Ishikawa (cell line): ENCODE data around the gene RASA3.

Source experiments
- CEBPB ChIP-seq: IDR thresholded peaks from 2 replicates; pipeline ENCODE4 v1.6.1; 2012
- CREB1 ChIP-seq: IDR thresholded peaks from 2 replicates; pipeline ENCODE4 v1.6.1; 2012; ENCODE audit warnings: low read depth
- EGR1 ChIP-seq: IDR thresholded peaks from 2 replicates; pipeline ENCODE4 v1.6.1; 2012
- EP300 ChIP-seq: IDR thresholded peaks from 2 replicates; pipeline ENCODE4 v1.6.1; 2012; ENCODE audit warnings: borderline replicate concordance
- FOXM1 ChIP-seq: IDR thresholded peaks from 2 replicates; pipeline ENCODE4 v1.6.1; 2012; ENCODE audit warnings: low read depth, borderline replicate concordance
- MAX ChIP-seq: IDR thresholded peaks from 2 replicates; pipeline ENCODE4 v1.6.1; 2012
- NFIC ChIP-seq: IDR thresholded peaks from 2 replicates; pipeline ENCODE4 v1.6.1; 2012
- RAD21 ChIP-seq: IDR thresholded peaks from 2 replicates; pipeline ENCODE4 v1.6.1; 2012; ENCODE audit warnings: low read depth
- TAF1 ChIP-seq: IDR thresholded peaks from 2 replicates; pipeline ENCODE4 v1.6.1; 2012; ENCODE audit warnings: low read depth, mild to moderate bottlenecking
- TCF12 ChIP-seq: IDR thresholded peaks from 2 replicates; pipeline ENCODE4 v1.6.1; 2012; ENCODE audit warnings: low read depth
- TEAD4 ChIP-seq: IDR thresholded peaks from 2 replicates; pipeline ENCODE4 v1.6.1; 2012
- YY1 ChIP-seq: IDR thresholded peaks from 2 replicates; pipeline ENCODE4 v1.6.1; 2012; ENCODE audit warnings: low read depth
- ZBTB7A ChIP-seq: IDR thresholded peaks from 2 replicates; pipeline ENCODE4 v1.6.1; 2012; ENCODE audit warnings: low read depth
- TF ChIP-seq, protein P1 (sequence below): IDR thresholded peaks from 2 replicates; pipeline ENCODE4 v1.6.1; 2012; ENCODE audit warnings: low read depth, mild to moderate bottlenecking
- TF ChIP-seq, protein P2 (sequence below): IDR thresholded peaks from 2 replicates; pipeline ENCODE4 v1.6.1; 2012

The RASA3 gene

GRCh38 chr13:114134111-114134943 is 1.9 kb upstream of the RASA3 start:
- TF ChIP-seq MAX (peak; percentile 68; the same call in 1 of the 2 replicates), TCF12 (peak; percentile 60), EP300 (peak; percentile 65; the same call in 1 of the 2 replicates), RAD21 (peak; percentile 8; the same call in 1 of the 2 replicates), TAF1 (no peak; the same call in 1 of the 2 replicates), TEAD4 (peak; percentile 48; the same call in 1 of the 2 replicates), NFIC (peak; percentile 12; the same call in 1 of the 2 replicates), FOXM1 (no peak), YY1 (peak; percentile 33; the same call in 1 of the 2 replicates), CEBPB (no peak), EGR1 (no peak)
- TF ChIP-seq, protein P1, sequence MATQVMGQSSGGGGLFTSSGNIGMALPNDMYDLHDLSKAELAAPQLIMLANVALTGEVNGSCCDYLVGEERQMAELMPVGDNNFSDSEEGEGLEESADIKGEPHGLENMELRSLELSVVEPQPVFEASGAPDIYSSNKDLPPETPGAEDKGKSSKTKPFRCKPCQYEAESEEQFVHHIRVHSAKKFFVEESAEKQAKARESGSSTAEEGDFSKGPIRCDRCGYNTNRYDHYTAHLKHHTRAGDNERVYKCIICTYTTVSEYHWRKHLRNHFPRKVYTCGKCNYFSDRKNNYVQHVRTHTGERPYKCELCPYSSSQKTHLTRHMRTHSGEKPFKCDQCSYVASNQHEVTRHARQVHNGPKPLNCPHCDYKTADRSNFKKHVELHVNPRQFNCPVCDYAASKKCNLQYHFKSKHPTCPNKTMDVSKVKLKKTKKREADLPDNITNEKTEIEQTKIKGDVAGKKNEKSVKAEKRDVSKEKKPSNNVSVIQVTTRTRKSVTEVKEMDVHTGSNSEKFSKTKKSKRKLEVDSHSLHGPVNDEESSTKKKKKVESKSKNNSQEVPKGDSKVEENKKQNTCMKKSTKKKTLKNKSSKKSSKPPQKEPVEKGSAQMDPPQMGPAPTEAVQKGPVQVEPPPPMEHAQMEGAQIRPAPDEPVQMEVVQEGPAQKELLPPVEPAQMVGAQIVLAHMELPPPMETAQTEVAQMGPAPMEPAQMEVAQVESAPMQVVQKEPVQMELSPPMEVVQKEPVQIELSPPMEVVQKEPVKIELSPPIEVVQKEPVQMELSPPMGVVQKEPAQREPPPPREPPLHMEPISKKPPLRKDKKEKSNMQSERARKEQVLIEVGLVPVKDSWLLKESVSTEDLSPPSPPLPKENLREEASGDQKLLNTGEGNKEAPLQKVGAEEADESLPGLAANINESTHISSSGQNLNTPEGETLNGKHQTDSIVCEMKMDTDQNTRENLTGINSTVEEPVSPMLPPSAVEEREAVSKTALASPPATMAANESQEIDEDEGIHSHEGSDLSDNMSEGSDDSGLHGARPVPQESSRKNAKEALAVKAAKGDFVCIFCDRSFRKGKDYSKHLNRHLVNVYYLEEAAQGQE: no peak
- TF ChIP-seq, protein P2, sequence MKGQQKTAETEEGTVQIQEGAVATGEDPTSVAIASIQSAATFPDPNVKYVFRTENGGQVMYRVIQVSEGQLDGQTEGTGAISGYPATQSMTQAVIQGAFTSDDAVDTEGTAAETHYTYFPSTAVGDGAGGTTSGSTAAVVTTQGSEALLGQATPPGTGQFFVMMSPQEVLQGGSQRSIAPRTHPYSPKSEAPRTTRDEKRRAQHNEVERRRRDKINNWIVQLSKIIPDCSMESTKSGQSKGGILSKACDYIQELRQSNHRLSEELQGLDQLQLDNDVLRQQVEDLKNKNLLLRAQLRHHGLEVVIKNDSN: 0 out of 2 replicates have a peak, but pooled peaks have one; percentile 3

- no peak for TF ChIP-seq CEBPB
- TF ChIP-seq, protein P2: no peak
- TF ChIP-seq EGR1: peak; percentile 56; the same call in 1 of the 2 replicates
- peak; percentile 11; the same call in 1 of the 2 replicates for TF ChIP-seq TCF12
- peak; percentile 43; the same call in 1 of the 2 replicates for TF ChIP-seq MAX
These were observed 622 bp downstream of the RASA3 start for GRCh38 chr13:114131583-114132418.

DNA sequence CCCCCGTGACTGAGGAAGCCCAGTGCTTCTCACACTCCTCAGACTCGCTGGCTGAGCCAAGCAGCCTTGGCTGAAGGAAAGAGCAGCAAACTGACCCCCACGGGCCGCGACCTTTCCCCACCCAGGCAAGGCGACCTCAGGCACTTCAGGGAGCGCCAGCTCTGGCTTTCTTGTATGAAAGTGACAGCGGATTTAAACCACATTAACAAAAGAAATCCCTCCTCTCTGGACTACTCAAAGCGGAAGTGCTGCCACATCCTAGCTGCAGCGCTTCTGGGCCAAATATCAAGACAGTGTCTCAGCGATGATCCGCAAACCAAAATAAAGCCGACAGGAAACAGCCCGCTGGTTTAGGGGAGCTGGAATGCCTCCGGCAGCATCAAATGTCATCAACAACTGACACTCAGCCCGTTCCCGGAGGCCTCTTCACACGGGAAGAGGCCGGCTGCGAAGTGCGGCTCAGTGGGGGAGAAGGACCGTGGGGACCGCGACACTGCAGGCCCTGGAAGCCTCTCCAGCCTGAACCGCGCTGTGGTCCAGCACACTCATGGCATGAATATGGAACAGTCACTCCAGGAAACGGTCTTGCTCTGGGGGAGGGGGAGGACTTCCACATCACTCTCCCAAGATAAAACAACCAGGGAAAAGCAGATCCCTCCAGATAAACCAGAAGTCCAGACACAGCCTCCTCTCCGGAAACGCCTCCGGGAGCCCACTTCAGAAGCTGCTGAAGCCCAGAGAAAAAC is 1.4 kb downstream of the RASA3 start:
- no peak for TF ChIP-seq EP300
- TF ChIP-seq TCF12: no peak
- 0 out of 2 replicates have a peak, but pooled peaks have one; percentile 12 for TF ChIP-seq MAX
- TF ChIP-seq YY1: no peak
- no peak for TF ChIP-seq TAF1
- TF ChIP-seq NFIC: no peak
- TF ChIP-seq, protein P1: no peak
- TF ChIP-seq CREB1: no peak

GRCh38 chr13:114130131-114130836 is 2.1 kb downstream of the RASA3 start:
- no peak for TF ChIP-seq CEBPB
- TF ChIP-seq EP300: no peak
- TF ChIP-seq FOXM1: no peak
- TF ChIP-seq TCF12: no peak
- no peak for TF ChIP-seq EGR1
- no peak for TF ChIP-seq ZBTB7A
- no peak for TF ChIP-seq MAX
- TF ChIP-seq RAD21: no peak
- TF ChIP-seq, protein P2: no peak
- no peak for TF ChIP-seq NFIC
- no peak for TF ChIP-seq CREB1
- TF ChIP-seq, protein P1: no peak
- no peak for TF ChIP-seq TEAD4
- TF ChIP-seq TAF1: no peak; the same call in 1 of the 2 replicates
- no peak for TF ChIP-seq YY1
